Loucy (cell line): ENCODE measurements around the gene ZBTB20.

ENCODE experiments used
- H2AFZ ChIP-seq: fragments of 200-600 bp; sonication (generic); 2 replicates; pipeline ENCODE4 v1.6.0; 2016; ENCODE audit warnings: antibody characterized with exemption, mild to moderate bottlenecking, low read length, moderate library complexity
- H3F3A ChIP-seq: fragments of 200-600 bp; 2 replicates; pipeline ENCODE4 v1.6.0; 2016; ENCODE audit warnings: antibody characterized with exemption, low read depth, mild to moderate bottlenecking
- H3K27me3 ChIP-seq: fragments of 200-600 bp; sonication (generic); 2 replicates; pipeline ENCODE4 v1.6.1; 2014; ENCODE audit warnings: low read length, mild to moderate bottlenecking; ENCODE audit not compliant: insufficient read depth, poor library complexity, severe bottlenecking
- H3K36me3 ChIP-seq: fragments of 200-600 bp; sonication (generic); 2 replicates; pipeline ENCODE4 v1.6.1; 2016; ENCODE audit warnings: low read length; ENCODE audit not compliant: insufficient read depth
- H3K4me1 ChIP-seq: fragments of 200-600 bp; sonication (generic); 2 replicates; pipeline ENCODE4 v1.5.1; 2014; ENCODE audit warnings: low read length, mild to moderate bottlenecking; ENCODE audit not compliant: insufficient read depth, poor library complexity, severe bottlenecking
- H3K4me2 ChIP-seq: fragments of 200-600 bp; sonication (generic); 2 replicates; pipeline ENCODE4 v1.6.0; 2014; ENCODE audit warnings: antibody characterized with exemption, low read length, low read depth, mild to moderate bottlenecking; ENCODE audit not compliant: poor library complexity, severe bottlenecking
- H3K4me3 ChIP-seq: fragments of 200-600 bp; sonication (generic); 2 replicates; pipeline ENCODE4 v1.5.1; 2014; ENCODE audit warnings: low read length, mild to moderate bottlenecking, mixed read lengths; ENCODE audit not compliant: poor library complexity, severe bottlenecking
- H3K79me2 ChIP-seq: fragments of 200-600 bp; sonication (generic); 2 replicates; pipeline ENCODE4 v1.6.1; 2014; ENCODE audit warnings: low read length; ENCODE audit not compliant: insufficient read depth
- H3K9ac ChIP-seq: fragments of 200-600 bp; sonication (generic); 2 replicates; pipeline ENCODE4 v1.6.0; 2014; ENCODE audit warnings: mild to moderate bottlenecking, low read depth, low read length, moderate library complexity; ENCODE audit not compliant: poor library complexity, severe bottlenecking
- H3K9me2 ChIP-seq: fragments of 200-600 bp; sonication (generic); replicated peaks from 2 replicates; pipeline ENCODE4 v1.6.1; 2016; ENCODE audit warnings: low read depth, low read length, mixed read lengths
- H3K9me3 ChIP-seq: fragments of 200-600 bp; sonication (generic); 2 replicates; pipeline ENCODE4 v1.6.1; 2014; ENCODE audit warnings: mild to moderate bottlenecking, antibody characterized with exemption, low read length, low read depth; ENCODE audit not compliant: insufficient read depth
- H4K20me1 ChIP-seq: fragments of 200-600 bp; sonication (generic); 2 replicates; pipeline ENCODE4 v1.6.0; 2014; ENCODE audit warnings: antibody characterized with exemption, low read length, mild to moderate bottlenecking; ENCODE audit not compliant: insufficient read depth, poor library complexity, severe bottlenecking
- CTCF ChIP-seq: fragments of 200-600 bp; sonication (generic); conservative IDR thresholded peaks from 2 replicates; pipeline ENCODE4 v1.5.1; 2014; ENCODE audit warnings: mild to moderate bottlenecking, antibody characterized with exemption, low read length
- EZH2phosphoT487 ChIP-seq: fragments of 200-600 bp; IDR thresholded peaks from 2 replicates; pipeline ENCODE4 v1.6.1; 2018; ENCODE audit warnings: antibody characterized with exemption, mild to moderate bottlenecking, moderate library complexity, borderline replicate concordance

ZBTB20 gene

DNA sequence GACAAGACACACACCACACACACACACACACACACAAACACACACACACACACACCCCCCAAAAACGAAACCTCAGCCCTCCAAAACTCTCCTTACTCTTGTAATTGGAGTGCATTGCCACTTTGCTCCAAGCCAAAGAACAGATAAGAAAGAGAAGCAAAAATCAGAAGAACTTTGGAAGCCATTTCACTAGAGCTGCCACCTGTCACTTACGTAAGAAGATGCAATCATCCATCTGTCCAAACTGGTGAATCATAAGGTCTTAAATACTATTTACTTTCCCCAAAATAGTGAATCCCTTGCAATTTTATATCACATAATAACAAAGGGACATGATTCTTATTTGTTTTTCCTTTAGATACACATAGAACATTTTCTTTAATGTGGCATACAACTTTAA lies 285.4 kb downstream of the ZBTB20 start:
- Histone ChIP-seq H3K27me3 (no peaks in the 10 kb centered on the region), H2AFZ (no peak overlapping the region), H3K4me1 (peaks cover 56% of the 10 kb centered on the region), H3K36me3 (no peaks in the 10 kb centered on the region), H3K9ac (no peak overlapping the region), H3K9me2 (no peaks in the 10 kb centered on the region), H3K79me2 (no peaks in the 10 kb centered on the region), H4K20me1 (no peaks in the 10 kb centered on the region), H3K4me3 (no peak overlapping the region), H3K4me2 (no peak overlapping the region), H3K9me3 (no peaks in the 10 kb centered on the region), H3F3A (no peaks in the 10 kb centered on the region)
- no peak for TF ChIP-seq CTCF
- TF ChIP-seq EZH2phosphoT487 = no peak

GRCh38 chr3:114860531-114860930 lies 286.6 kb downstream of the ZBTB20 start:
- peaks cover 66% of the 10 kb centered on the region for H3K4me1 ChIP-seq
- peak overlapping the region; percentile 9 for H3K9ac ChIP-seq
- H3K36me3 ChIP-seq = no peaks in the 10 kb centered on the region
- no peaks in the 10 kb centered on the region for H3K9me3 ChIP-seq
- peak; percentile 20 for TF ChIP-seq CTCF
- TF ChIP-seq EZH2phosphoT487 = no peak
- H4K20me1 ChIP-seq = no peaks in the 10 kb centered on the region
- H3F3A ChIP-seq = no peaks in the 10 kb centered on the region
- H3K4me2 ChIP-seq = peak overlapping the region; percentile 21
- no peak overlapping the region for H2AFZ ChIP-seq
- H3K4me3 ChIP-seq = peak overlapping the region; percentile 0
- H3K9me2 ChIP-seq = no peaks in the 10 kb centered on the region
- no peaks in the 10 kb centered on the region for H3K79me2 ChIP-seq
- H3K27me3 ChIP-seq = no peaks in the 10 kb centered on the region

- no peaks in the 10 kb centered on the region for H4K20me1 ChIP-seq
- no peak overlapping the region for H2AFZ ChIP-seq
- no peaks in the 10 kb centered on the region for H3K27me3 ChIP-seq
- no peak overlapping the region for H3K4me2 ChIP-seq
- H3K9me3 ChIP-seq = no peaks in the 10 kb centered on the region
- TF ChIP-seq CTCF = no peak
- peak overlapping the region; percentile 16 for H3K9ac ChIP-seq
- no peaks in the 10 kb centered on the region for H3K79me2 ChIP-seq
- no peaks in the 10 kb centered on the region for H3F3A ChIP-seq
- no peak overlapping the region for H3K4me3 ChIP-seq
- H3K4me1 ChIP-seq = peaks cover 71% of the 10 kb centered on the region
- H3K36me3 ChIP-seq = no peaks in the 10 kb centered on the region
- no peaks in the 10 kb centered on the region for H3K9me2 ChIP-seq
Measured at GRCh38 chr3:114858329-114858728, 288.8 kb downstream of the ZBTB20 start.
